Vagina (tissue), 2 donors: ENCODE results near the gene C17orf113.
"Not testable (repeated sequence)": the region's sequence is repeated elsewhere in the genome, so short reads cannot be mapped to it uniquely, and the experiment has no call there.

Source experiments
- CTCF ChIP-seq, 3 experiments: fragments of 450-650 bp in 2 of 3; fragments of 200-600 bp in 1 of 3; sonication (generic) in 1 of 3; IDR thresholded peaks; one replicate each; pipeline ENCODE4 v1.5.1; 2017 to 2019; ENCODE audit warnings: antibody characterized with exemption in 3 of 3, mild to moderate bottlenecking in 2 of 3, moderate library complexity in 2 of 3
- POLR2A ChIP-seq, 2 donors: fragments of 450-650 bp; IDR thresholded peaks; one replicate each; pipeline ENCODE4 v1.6.1; 2017; ENCODE audit warnings: antibody characterized with exemption in 2 of 2, mild to moderate bottlenecking in 2 of 2, moderate library complexity in 2 of 2
- POLR2AphosphoS5 ChIP-seq, 2 donors: sonication (generic); formaldehyde crosslinking; IDR thresholded peaks; one replicate each; pipeline ENCODE4 v1.9.0; 2017; ENCODE audit warnings: antibody characterized with exemption in 2 of 2, mild to moderate bottlenecking in 2 of 2, low read depth in 1 of 2; ENCODE audit not compliant: insufficient read depth in 1 of 2

GRCh38 chr17:42020845-42021244 is 29.6 kb downstream of the C17orf113 start:
- not testable (repeated sequence) for TF ChIP-seq POLR2A (IDR thresholded peaks at IDR 0.05); CTCF (IDR thresholded peaks at IDR 0.05); POLR2AphosphoS5 (IDR thresholded peaks at IDR 0.05; ENCODE audit: insufficient read depth in 1 of 2, low read depth in 1 of 2)
